GM12891 (cell line): ENCODE measurements around the gene DCLK1.

Source experiments
- POLR2A ChIP-seq: IDR thresholded peaks from 2 replicates; pipeline ENCODE4 v1.6.1; 2011; ENCODE audit warnings: low read depth, low read length, control low read depth
- POLR2AphosphoS5 ChIP-seq: IDR thresholded peaks from 2 replicates; pipeline ENCODE4 v1.6.1; 2011; ENCODE audit warnings: low read depth, low read length, control low read depth
- TAF1 ChIP-seq: IDR thresholded peaks from 2 replicates; pipeline ENCODE4 v1.6.1; 2011; ENCODE audit warnings: low read depth, low read length, control low read depth

DNA sequence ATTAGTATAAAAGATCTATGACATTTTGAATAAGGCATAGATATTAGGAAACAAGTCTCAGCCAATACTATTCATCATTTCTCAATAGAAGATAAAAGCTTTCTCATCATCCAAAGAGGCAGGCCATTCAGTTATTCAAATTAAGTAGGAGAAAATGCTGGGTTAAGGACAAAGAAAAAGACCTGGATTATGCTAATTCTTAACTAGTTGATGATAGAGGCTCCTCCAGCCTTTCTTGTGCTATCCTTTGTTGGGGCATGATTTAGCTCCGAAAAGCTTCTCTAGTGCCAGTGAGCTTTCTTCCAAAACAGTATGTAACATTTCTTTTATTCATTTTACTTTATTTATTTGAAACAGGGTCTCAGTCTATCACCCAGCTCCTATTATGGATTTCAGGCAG is 223.0 kb downstream of the DCLK1 start:
- TF ChIP-seq POLR2AphosphoS5 (no peak), POLR2A (no peak), TAF1 (no peak)
